SK-N-MC (cell line): ENCODE measurements around the gene TRMO.

Source experiments
- DNase-seq: peaks from one replicate; pipeline ENCODE4 v3.0.0-alpha.2; 2011; ENCODE audit warnings: low read depth, low spot score
- H3K27ac ChIP-seq: fragments of 200-600 bp; sonication (generic); 2 replicates; pipeline ENCODE4 v1.5.1; 2016; ENCODE audit warnings: mixed run types
- H3K36me3 ChIP-seq: fragments of 200-600 bp; sonication (generic); 2 replicates; pipeline ENCODE4 v1.6.1; 2017; ENCODE audit warnings: antibody characterized with exemption, low read length, mixed read lengths; ENCODE audit not compliant: insufficient read depth
- H3K4me3 ChIP-seq: fragments of 200-600 bp; sonication (generic); 2 replicates; pipeline ENCODE4 v1.5.1; 2016
- H3K9ac ChIP-seq: fragments of 200-600 bp; sonication (generic); 2 replicates; pipeline ENCODE4 v1.8.0; 2017; ENCODE audit warnings: mixed run types, mixed read lengths; ENCODE audit not compliant: insufficient read length
- H3K9me3 ChIP-seq: fragments of 200-600 bp; sonication (generic); 2 replicates; pipeline ENCODE4 v1.6.1; 2017; ENCODE audit warnings: low read depth, mild to moderate bottlenecking, antibody characterized with exemption, low read length, moderate library complexity, mixed read lengths
- EZH2 ChIP-seq: fragments of 200-600 bp; sonication (generic); IDR thresholded peaks from one replicate; pipeline ENCODE4 v1.6.1; 2017; ENCODE audit warnings: antibody characterized with exemption
- FOXP2 ChIP-seq: optimal IDR thresholded peaks from 2 replicates; pipeline ENCODE3; 2011; ENCODE audit warnings: mild to moderate bottlenecking, moderate library complexity; ENCODE audit not compliant: insufficient read depth; ENCODE audit errors: extremely low read length, control extremely low read depth
- POLR2AphosphoS5 ChIP-seq: IDR thresholded peaks from 2 replicates; pipeline ENCODE4 v1.6.1; 2012; ENCODE audit warnings: mild to moderate bottlenecking, low read depth, low read length, borderline replicate concordance

Gene TRMO

GRCh38 chr9:97933297-97933998 is 11.1 kb upstream of the TRMO start:
- Histone ChIP-seq H3K9ac (no peak overlapping the region), H3K4me3 (no peak overlapping the region), H3K36me3 (no peaks in the 10 kb centered on the region), H3K9me3 (no peaks in the 10 kb centered on the region), H3K27ac (no peak overlapping the region)
- DNase-seq, result no peak
- TF ChIP-seq POLR2AphosphoS5 (no peak), EZH2 (no peak), FOXP2 (no peak)

GRCh38 chr9:97930972-97931371 is 8.7 kb upstream of the TRMO start:
- no peak overlapping the region for H3K4me3 ChIP-seq
- DNase-seq, result no peak
- no peaks in the 10 kb centered on the region for H3K36me3 ChIP-seq
- no peak for TF ChIP-seq EZH2
- no peak for TF ChIP-seq FOXP2
- no peak for TF ChIP-seq POLR2AphosphoS5
- H3K27ac ChIP-seq, result no peak overlapping the region
- no peak overlapping the region for H3K9ac ChIP-seq
- H3K9me3 ChIP-seq, result no peaks in the 10 kb centered on the region

DNA sequence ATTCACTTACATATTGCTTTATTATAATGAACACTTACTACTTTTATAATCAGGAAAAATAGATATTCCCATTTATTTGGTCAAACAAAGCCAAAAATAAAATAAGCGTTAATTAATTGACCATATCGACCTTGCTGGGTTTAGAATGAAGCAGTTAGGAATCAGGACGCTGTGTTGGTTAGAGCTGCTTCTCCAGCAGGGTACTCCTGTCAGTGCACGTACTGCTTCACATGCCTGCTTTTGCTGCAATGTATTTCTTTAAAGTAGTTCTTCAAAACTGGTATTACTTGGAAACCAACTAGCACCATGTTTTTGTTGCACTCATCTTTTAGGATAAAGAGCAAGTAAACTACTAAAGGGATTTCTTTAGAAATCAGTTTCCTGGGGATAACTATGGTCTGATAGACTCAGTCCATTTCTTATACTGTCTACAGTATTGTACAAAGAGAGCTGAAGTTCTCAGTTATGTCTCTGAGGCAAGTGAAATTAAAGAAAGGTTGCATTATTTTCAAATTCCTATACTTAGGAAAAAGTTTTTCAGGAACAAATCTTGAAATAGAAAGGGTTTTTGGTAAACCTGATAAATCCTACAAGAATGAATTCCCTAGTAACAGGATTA is 6.8 kb upstream of the TRMO start:
- H3K27ac ChIP-seq, result no peak overlapping the region
- H3K4me3 ChIP-seq, result no peak overlapping the region
- H3K9me3 ChIP-seq, result no peaks in the 10 kb centered on the region
- no peak overlapping the region for H3K9ac ChIP-seq
- TF ChIP-seq POLR2AphosphoS5 (no peak), EZH2 (no peak), FOXP2 (no peak)
- no peak for DNase-seq
- no peaks in the 10 kb centered on the region for H3K36me3 ChIP-seq

DNA sequence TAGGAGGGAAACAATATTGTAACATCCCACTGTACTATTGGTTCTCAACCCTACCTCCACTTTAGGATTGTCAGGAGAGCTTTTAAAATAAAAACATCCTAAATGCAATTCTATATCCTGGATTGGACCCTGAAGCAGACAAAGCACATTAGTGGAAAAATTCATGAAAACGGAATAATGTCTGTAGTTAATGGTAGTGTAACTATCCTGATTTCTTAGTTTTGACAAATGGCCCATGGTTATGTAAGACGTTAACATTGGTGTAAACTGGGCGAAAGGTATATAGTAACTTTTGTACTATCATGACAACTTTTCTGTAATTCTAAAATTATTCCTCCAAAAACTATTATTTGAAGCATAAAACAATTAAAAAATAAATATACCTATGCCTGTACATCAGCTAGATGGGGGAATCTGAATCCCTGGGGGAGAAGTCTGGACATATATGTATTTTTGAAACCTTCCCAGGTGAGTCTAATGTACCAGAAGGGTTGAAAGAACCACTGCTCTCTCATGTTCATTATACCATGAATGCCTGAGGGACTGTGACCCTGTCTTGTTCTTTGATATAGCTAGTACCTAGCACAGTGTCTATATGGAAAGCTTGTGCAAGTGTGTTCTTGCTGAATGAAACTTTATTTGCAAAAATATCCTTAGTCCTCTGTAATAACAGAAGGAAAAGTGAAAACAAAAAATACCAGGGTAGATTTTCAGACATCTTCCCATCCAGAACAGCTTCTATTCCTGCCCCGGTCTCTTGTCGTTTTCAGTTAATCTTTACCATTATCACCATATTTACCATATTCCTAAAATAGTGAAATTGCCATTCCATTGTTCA is 3.4 kb upstream of the TRMO start:
- DNase-seq, result no peak
- Histone ChIP-seq H3K27ac (no peak overlapping the region), H3K36me3 (no peaks in the 10 kb centered on the region), H3K9me3 (no peaks in the 10 kb centered on the region), H3K9ac (no peak overlapping the region), H3K4me3 (no peak overlapping the region)
- no peak for TF ChIP-seq POLR2AphosphoS5
- TF ChIP-seq FOXP2, result no peak

DNA sequence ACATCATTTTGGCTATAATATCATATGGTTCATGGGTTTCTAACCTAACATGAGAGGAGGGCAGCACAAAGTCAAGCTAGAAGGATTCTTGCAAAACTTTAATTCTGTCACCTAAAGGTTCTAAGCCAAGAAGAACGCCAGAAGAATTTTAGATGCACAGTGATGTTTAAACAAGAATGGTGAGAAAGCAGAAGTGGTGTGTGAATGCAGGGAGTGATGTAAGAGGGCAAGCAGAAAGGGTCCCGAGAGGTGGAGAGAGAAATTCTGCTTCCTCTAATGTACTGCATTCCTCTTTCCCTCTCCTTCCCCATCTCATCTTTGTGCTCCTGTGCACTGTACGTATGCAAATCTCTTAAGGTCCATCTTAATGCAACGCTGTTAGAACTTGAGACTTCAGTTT is 2.1 kb upstream of the TRMO start:
- H3K9me3 ChIP-seq, result no peaks in the 10 kb centered on the region
- H3K27ac ChIP-seq, result no peak overlapping the region
- peak overlapping the region; percentile 39 for H3K9ac ChIP-seq
- no peak for DNase-seq
- peak overlapping the region; percentile 94 for H3K4me3 ChIP-seq
- H3K36me3 ChIP-seq, result no peaks in the 10 kb centered on the region
- TF ChIP-seq EZH2, result no peak
- no peak for TF ChIP-seq FOXP2
- TF ChIP-seq POLR2AphosphoS5, result no peak

DNA sequence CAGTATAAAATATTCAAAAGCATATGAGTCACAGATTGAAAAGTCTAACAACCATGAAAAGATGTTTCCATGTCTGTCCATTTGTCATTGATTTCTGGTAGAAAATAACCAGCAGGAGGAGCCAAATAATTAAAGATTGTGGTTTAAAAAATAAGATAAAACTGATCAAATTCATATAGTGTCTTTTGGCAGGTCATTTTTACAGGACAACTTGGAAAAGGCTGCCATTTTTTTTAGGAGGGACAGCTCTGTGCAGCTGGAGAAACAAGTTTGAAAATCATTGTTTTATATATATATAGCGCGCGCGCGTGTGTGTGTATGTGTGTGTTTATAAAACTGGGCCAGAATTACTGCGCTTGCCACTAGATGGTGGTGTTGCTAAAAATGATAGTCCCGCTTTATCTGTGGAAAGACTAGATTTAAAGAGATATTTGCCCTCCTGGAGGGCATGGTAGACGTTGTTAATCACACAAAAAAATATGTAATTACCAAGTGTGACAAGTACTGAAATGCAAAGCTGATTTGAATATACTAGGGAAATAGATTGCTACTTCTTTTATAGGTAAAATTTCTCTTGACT is 1.3 kb upstream of the TRMO start:
- Histone ChIP-seq H3K4me3 (peak overlapping the region; percentile 94), H3K9me3 (no peaks in the 10 kb centered on the region), H3K27ac (peak overlapping the region; percentile 96), H3K9ac (peak overlapping the region; percentile 99), H3K36me3 (no peaks in the 10 kb centered on the region)
- DNase-seq, result peak; percentile 78
- TF ChIP-seq EZH2 (no peak), POLR2AphosphoS5 (no peak), FOXP2 (no peak)

DNA sequence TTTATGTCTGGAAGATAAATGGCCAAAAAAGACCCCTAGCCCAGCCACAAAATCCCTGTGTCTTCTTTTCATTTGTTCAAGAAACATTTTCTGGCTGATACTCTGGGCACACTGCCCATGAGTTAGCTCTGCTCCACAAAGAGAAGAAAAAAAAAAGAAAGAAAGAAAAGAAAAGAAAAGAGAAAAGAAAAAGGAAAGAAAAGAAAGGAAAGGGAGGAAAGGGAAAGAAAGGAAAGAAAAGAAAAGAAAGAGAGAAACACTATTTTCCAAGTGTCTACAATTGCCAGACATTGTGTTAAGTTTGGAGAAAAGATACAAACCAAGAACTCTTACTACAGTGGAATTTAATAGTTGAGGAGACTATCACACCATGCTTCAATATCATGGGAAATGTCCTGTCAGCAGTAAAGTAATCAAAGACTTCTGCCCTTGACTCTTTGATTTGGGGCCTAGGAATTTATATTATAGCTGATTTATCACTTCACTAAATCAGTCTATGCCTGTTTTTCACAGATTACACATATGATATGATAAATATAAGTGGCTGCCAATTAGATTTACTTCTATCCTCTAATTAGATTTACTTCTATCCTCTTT is 3.0 kb downstream of the TRMO start:
- Histone ChIP-seq H3K9me3 (no peaks in the 10 kb centered on the region), H3K27ac (no peak overlapping the region), H3K4me3 (no peak overlapping the region), H3K36me3 (no peaks in the 10 kb centered on the region), H3K9ac (peak overlapping the region; percentile 19)
- no peak for DNase-seq
- no peak for TF ChIP-seq EZH2
- TF ChIP-seq POLR2AphosphoS5, result no peak
- TF ChIP-seq FOXP2, result no peak
